GM18507 (cell line): ENCODE measurements around the gene FBXO44.

ENCODE experiments used
- DNase-seq: peaks from one replicate; pipeline ENCODE4 v3.0.0; 2011; ENCODE audit warnings: low read depth; ENCODE audit not compliant: insufficient read length; ENCODE audit errors: extremely low spot score
- FAIRE-seq: peaks from 2 replicates; lab custom pipeline; 2011; peaks lifted over from hg19 to GRCh38; lab: Jason Lieb, UNC

FBXO44 gene

DNA sequence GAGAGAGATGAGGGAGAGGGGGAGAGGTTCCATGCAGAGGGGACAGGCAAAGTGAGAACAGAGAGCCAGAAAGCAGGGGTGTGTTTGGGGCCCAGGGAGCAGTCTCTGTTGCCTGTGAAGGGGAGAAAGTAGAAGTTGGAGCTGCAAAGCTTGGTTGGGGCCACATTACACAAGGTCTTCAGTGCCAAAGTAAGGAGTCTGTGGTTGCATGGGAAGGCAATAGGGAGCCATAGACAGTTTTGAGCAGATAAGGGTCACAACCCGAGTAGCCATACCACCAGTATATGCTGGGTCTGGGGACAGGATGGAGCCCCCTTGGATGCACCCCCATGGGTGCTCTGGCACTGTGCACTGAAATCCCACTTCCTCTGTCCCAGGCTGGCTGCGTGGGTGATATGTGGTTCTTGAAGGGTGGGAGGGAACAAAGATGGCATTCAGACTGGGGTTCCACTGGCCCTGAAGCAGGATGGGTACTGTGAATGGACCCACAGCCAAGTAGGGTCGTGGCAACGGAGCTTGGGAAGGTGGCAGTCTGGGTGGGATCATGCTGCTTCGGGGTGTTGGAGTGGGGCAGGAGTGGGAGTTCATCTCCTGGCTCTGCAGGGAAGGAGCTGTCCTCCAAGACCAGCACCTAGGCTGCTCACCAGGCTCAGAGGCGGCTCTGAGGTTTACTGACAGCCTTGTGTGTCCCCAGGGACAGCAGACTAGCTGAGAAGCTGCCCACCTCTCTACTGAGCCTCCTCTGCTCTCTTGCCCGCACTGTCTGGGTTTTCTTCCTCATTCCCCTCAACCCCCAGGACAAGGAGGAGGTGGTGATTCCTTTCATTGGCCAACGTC lies 48.9 kb downstream of the FBXO44 start:
- DNase-seq (no peak), FAIRE-seq (no peak)

DNA sequence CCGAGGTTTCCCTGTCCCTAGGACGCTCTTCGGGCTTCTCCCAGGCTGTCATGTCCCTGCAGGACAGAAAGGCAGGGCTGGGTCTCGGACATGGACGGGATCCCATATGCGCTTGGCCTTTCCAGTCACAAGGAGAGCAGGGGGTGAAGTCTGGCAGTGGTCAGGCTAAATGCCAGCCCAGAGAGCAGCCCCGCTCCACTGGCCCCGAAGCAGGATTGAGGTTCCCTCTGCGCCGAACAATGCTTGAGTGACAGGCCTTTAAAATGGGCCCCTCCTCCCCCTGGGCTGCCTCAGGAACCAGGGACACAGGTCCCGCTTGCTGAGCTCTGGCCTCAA lies 49.5 kb downstream of the FBXO44 start:
- FAIRE-seq (no peak), DNase-seq (no peak)

DNA sequence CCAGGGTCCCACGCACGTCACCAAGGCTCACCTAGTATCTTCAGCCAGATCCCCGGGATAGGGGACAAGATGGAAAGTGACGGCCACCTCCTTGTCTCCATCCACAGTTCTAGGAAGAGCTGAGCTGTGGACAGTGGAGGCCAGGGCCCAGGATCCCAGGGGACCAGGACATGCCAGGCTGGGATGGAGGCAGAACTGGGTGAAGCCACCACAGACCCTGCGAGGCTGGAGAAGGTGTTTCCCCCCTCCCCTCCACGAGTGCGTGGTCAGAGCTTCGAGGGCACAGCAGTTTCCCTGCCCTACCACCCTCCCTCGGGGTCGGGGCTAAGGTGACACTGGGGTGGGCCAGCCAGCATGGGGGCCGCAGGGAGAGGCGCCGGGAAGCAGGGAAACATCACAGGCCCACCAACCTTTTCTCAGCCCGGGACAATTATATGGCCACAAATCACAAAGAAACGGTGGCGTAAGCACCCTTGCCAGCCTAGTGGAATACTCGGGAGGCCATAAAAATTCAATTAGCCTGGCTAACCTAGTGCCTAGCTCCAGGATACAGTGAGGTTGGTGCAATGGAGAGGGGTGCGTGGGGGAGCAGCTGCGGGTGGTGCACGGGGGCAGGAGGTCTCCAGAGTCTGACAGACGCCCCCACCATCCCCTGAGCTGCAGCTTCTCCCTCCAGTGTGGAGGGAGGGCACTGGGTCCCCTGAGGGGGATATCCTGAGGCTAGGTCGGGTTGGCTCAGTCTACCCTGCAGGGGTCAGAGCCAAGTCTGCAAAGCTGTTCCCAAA lies 50.2 kb downstream of the FBXO44 start:
- DNase-seq, result no peak
- FAIRE-seq, result no peak

DNA sequence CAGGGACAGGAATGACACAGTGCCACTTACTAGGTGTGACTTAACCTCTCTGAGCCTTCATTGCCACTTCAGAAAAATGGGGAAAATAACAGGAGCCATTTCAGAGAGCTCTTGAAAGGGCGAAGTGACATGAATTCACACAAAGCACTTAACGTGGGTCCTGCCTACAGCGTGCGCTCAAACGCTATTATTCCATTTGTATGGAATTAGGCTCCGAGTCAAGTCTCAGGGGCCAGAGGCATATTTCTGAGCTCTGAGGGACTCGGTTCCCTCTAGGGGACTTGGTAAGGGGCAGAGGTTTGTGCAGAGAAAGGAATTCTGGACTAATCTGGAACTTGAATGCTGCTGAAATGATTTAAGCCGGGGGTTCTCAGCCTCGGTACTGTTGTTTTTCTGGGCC lies 50.9 kb downstream of the FBXO44 start:
- FAIRE-seq, result no peak

DNA sequence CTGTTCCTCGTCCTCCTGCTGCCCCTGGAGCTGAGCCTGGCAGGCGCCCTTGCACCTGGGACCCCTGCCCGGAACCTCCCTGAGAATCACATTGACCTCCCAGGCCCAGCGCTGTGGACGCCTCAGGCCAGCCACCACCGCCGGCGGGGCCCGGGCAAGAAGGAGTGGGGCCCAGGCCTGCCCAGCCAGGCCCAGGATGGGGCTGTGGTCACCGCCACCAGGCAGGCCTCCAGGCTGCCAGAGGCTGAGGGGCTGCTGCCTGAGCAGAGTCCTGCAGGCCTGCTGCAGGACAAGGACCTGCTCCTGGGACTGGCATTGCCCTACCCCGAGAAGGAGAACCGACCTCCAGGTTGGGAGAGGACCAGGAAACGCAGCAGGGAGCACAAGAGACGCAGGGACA lies 51.6 kb downstream of the FBXO44 start:
- DNase-seq, result no peak
- no peak for FAIRE-seq

More for the DNA sequence above, 50.9 kb downstream of the FBXO44 start:
- no peak for DNase-seq

DNA sequence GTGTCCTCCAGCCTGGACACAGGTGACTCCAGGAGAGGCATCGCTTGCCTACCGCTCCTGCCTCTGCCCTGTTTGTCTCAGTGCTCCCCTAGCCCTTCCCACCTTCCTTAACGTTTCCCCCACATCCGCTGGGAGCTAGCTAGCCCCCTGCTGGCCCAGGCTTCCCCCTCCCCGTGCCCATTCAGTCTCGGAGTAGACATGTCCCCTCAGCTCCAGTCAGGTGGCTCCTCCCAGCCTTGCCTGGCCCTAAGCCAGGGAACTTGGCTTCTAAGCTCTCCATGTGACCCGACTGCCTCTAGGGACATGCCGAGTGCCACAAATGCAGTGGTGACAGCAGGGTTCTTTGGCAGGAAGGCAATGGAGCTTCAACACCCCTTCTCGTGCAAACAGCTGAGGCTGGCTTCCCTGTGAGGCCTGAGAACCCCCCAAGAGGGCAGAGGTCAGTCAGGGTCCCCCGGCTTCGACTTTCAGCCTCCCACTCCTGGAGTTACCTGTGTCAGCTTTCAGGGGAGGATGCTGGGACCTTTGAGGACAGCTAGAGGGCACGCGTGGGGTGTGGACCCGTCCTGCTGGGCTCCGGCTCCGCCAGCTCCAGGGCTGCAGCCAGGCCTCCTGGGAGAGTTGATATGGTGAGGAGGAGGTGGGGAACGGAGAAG lies 53.1 kb downstream of the FBXO44 start:
- no peak for DNase-seq
- FAIRE-seq, result no peak

DNA sequence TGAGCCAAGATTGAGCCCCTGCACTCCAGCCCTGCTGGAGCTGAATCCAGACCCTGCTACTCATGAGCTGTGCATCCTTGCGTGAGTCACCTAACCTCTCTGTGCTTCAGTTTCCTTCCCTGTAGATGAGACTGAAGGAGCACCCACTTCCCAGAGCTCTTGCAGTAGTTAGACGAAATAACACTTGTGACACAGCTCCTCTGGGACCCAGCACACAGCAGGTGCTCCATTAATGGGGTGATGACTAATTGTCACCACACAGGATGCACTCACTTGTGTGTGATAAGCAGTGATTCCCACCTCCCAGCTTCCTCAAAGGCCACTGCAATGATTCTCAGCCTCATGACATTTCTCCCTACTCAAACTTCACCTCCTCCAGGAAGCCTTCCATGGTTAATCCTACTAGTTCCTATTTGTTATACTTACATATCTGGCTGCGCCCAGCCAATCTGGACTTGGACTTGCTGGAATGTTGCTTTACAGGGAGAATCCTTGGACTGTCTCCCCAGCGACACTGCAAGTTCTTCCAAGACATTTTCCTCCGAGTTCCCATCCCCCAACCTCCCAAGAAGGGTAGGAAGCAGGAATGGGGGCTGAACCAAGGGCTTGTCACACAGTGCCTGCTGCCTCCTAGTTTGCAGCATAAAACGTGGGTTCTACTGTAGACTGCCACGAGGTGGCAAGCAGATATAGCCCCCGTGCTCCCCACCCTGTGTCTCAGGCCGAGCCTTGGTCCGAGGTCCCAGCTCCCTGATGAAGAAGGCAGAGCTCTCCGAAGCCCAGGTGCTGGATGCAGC lies 54.1 kb downstream of the FBXO44 start:
- FAIRE-seq (no peak), DNase-seq (no peak)

DNA sequence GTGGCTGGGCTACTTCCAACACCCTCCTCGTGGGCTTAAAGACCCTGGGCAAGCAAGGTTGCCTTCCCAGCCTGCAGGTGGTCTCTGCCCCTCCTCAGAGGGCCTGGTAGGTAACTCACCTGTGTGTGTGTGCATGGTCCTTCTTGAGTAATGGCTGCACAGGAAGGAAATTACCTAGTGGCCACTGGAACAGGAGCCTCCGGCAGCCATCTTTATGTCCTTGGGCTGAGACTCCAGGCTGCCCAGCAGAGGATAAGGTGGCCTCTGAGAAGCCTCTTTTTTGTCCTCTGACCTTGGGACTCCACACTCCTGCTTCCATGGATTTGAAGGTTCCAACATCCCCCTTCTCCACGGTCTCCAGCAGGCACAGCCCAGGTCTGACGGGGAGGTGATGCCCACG lies 56.8 kb downstream of the FBXO44 start:
- FAIRE-seq (no peak), DNase-seq (no peak)

DNA sequence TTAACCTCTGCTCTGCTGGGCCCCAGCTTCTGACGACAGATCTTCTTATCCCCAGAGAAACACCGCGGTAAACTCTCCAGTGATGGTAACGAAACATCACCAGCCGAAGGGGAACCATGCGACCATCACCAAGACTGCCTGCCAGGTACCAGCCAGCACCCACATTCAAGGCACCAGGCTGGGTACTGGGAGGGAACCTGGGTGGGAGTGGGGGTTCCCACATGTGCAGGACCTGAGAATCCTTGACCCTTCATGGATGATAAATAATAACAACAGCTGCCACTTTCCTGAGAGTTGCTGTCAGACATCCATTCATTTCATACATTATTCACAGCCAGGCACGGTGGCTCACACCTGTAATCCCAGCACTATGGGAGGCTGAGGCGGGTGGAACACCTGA lies 57.6 kb downstream of the FBXO44 start:
- no peak for FAIRE-seq
- DNase-seq, result no peak
